Sigmoid colon (tissue), 4 donors: ENCODE data around the gene THBS4.

ENCODE experiments used
- EP300 ChIP-seq, 4 donors: sonication (generic); formaldehyde crosslinking; IDR thresholded peaks; one replicate each; pipeline ENCODE4 v1.6.1; 2017; ENCODE audit warnings: antibody characterized with exemption in 4 of 4
- POLR2A ChIP-seq, 2 donors: fragments of 450-650 bp; IDR thresholded peaks; one replicate each; pipeline ENCODE4 v1.6.1; 2016; ENCODE audit warnings: antibody characterized with exemption in 2 of 2, mild to moderate bottlenecking in 2 of 2, moderate library complexity in 2 of 2
- POLR2AphosphoS5 ChIP-seq, 4 donors: sonication (generic); formaldehyde crosslinking; IDR thresholded peaks; one replicate each; pipeline ENCODE4 v1.6.1; 2017; ENCODE audit warnings: antibody characterized with exemption in 4 of 4
- TF ChIP-seq, protein P1 (sequence below), 4 experiments: fragments of 450-650 bp in 3 of 4; fragments of 200-600 bp in 1 of 4; IDR thresholded peaks; one replicate each; pipeline ENCODE4 v1.5.1; 2016 to 2019; ENCODE audit warnings: antibody characterized with exemption in 4 of 4, mild to moderate bottlenecking in 3 of 4, moderate library complexity in 2 of 4

- TF ChIP-seq, protein P1, sequence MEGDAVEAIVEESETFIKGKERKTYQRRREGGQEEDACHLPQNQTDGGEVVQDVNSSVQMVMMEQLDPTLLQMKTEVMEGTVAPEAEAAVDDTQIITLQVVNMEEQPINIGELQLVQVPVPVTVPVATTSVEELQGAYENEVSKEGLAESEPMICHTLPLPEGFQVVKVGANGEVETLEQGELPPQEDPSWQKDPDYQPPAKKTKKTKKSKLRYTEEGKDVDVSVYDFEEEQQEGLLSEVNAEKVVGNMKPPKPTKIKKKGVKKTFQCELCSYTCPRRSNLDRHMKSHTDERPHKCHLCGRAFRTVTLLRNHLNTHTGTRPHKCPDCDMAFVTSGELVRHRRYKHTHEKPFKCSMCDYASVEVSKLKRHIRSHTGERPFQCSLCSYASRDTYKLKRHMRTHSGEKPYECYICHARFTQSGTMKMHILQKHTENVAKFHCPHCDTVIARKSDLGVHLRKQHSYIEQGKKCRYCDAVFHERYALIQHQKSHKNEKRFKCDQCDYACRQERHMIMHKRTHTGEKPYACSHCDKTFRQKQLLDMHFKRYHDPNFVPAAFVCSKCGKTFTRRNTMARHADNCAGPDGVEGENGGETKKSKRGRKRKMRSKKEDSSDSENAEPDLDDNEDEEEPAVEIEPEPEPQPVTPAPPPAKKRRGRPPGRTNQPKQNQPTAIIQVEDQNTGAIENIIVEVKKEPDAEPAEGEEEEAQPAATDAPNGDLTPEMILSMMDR (IDR thresholded peaks at IDR 0.05) = no peak
- TF ChIP-seq POLR2AphosphoS5 (IDR thresholded peaks at IDR 0.05) (no peak), POLR2A (IDR thresholded peaks at IDR 0.05) (no peak), EP300 (IDR thresholded peaks at IDR 0.05) (no peak)
These were observed 6.4 kb downstream of the THBS4 start for GRCh38 chr5:80041527-80041926.
